Activated CD4-positive, CD25-positive, alpha-beta regulatory T cell treated with anti-CD3 and anti-CD28 coated beads, Interleukin-2, amount 50 U/mL, for 16 hours (primary cell): Measurements from ENCODE around the gene CELA2A.
A peak's percentile ranks its signal among the peaks of the same experiment; 100 is the strongest.
"Not testable (repeated sequence)": the region's sequence is repeated elsewhere in the genome, so short reads cannot be mapped to it uniquely, and the experiment has no call there.

Experiments
- DNase-seq: peaks from one replicate; pipeline ENCODE4 v3.0.0-alpha.2; 2020; ENCODE audit warnings: low read depth, low spot score

CELA2A gene

GRCh38 chr1:15424981-15425380, 31.6 kb upstream of the CELA2A start:
- no peak for DNase-seq

- DNase-seq: no peak
Measured at GRCh38 chr1:15425521-15425920, 31.0 kb upstream of the CELA2A start.

- no peak for DNase-seq
Measured at GRCh38 chr1:15425958-15426357, 30.6 kb upstream of the CELA2A start.

- DNase-seq: no peak
Measured at GRCh38 chr1:15426492-15427279, 29.8 kb upstream of the CELA2A start.

GRCh38 chr1:15427280-15427666, 29.3 kb upstream of the CELA2A start:
- no peak for DNase-seq

- DNase-seq: not testable (repeated sequence)
Measured at GRCh38 chr1:15428252-15428651, 28.3 kb upstream of the CELA2A start.

- no peak for DNase-seq
Measured at GRCh38 chr1:15428815-15429435, 27.6 kb upstream of the CELA2A start.

- no peak for DNase-seq
Measured at GRCh38 chr1:15429701-15430149, 26.8 kb upstream of the CELA2A start.

GRCh38 chr1:15430787-15431570, 25.6 kb upstream of the CELA2A start:
- DNase-seq: peak; percentile 53

- DNase-seq: no peak
Measured at GRCh38 chr1:15431571-15431948, 25.0 kb upstream of the CELA2A start.

- no peak for DNase-seq
Measured at GRCh38 chr1:15432324-15432723, 24.2 kb upstream of the CELA2A start.

GRCh38 chr1:15433471-15433870, 23.1 kb upstream of the CELA2A start:
- DNase-seq: no peak

- not testable (repeated sequence) for DNase-seq
Measured at GRCh38 chr1:15434739-15435138, 21.8 kb upstream of the CELA2A start.

- DNase-seq: no peak
Measured at GRCh38 chr1:15435239-15436077, 21.1 kb upstream of the CELA2A start.

- DNase-seq: no peak
Measured at GRCh38 chr1:15436881-15437442, 19.6 kb upstream of the CELA2A start.

GRCh38 chr1:15439325-15439724, 17.2 kb upstream of the CELA2A start:
- DNase-seq: no peak

GRCh38 chr1:15440357-15440756, 16.2 kb upstream of the CELA2A start:
- no peak for DNase-seq

GRCh38 chr1:15441247-15441646, 15.3 kb upstream of the CELA2A start:
- no peak for DNase-seq

GRCh38 chr1:15442119-15442518, 14.4 kb upstream of the CELA2A start:
- no peak for DNase-seq

GRCh38 chr1:15442759-15443158, 13.8 kb upstream of the CELA2A start:
- DNase-seq: no peak

- no peak for DNase-seq
Measured at GRCh38 chr1:15443281-15443680, 13.3 kb upstream of the CELA2A start.
